ENCODE measurements around the gene PLD4.

DNA sequence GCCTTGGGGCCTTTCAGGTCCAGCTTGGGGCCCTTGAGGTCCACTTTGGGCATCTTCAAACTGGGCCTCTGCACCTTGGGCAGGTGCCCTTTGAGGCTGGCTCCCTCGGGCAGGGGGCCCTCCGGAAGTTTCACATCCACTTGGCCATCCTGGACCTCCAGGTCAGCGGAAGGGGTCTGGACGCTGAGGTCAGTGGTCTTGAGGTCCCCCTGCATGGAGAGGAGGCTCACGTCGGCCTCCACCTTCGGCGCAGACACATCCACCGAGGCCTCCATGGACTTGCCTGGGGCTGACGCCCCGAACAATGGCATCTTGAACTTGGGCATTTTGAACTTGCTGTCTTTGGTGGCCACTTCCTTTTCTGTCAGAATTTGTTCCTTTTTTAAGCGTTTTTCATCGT lies 28.4 kb downstream of the PLD4 start:
- no peak for TF ChIP-seq POLR2A (IDR thresholded peaks at IDR 0.05)
- TF ChIP-seq, protein P1, sequence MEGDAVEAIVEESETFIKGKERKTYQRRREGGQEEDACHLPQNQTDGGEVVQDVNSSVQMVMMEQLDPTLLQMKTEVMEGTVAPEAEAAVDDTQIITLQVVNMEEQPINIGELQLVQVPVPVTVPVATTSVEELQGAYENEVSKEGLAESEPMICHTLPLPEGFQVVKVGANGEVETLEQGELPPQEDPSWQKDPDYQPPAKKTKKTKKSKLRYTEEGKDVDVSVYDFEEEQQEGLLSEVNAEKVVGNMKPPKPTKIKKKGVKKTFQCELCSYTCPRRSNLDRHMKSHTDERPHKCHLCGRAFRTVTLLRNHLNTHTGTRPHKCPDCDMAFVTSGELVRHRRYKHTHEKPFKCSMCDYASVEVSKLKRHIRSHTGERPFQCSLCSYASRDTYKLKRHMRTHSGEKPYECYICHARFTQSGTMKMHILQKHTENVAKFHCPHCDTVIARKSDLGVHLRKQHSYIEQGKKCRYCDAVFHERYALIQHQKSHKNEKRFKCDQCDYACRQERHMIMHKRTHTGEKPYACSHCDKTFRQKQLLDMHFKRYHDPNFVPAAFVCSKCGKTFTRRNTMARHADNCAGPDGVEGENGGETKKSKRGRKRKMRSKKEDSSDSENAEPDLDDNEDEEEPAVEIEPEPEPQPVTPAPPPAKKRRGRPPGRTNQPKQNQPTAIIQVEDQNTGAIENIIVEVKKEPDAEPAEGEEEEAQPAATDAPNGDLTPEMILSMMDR (IDR thresholded peaks at IDR 0.05): no peak

Measured in Peyer's patch (tissue), 4 donors.